Activated naive CD8-positive, alpha-beta T cell treated with anti-CD3 and anti-CD28 coated beads for 36 hours (primary cell): ENCODE measurements around the gene PRTN3. TPM values are rescaled to one million over a fixed set of nuclear protein-coding genes. Genes with fewer than 3 reads are reported as not detected.

Experiments
- DNase-seq: peaks from one replicate; pipeline ENCODE4 v3.0.0; 2021
- H3K27ac Mint-ChIP-seq: one replicate; pipeline ENCODE4 v1.8.0; 2022; ENCODE audit warnings: mild to moderate bottlenecking, moderate library complexity, mixed read lengths
- H3K27me3 Mint-ChIP-seq: one replicate; pipeline ENCODE4 v1.8.0; 2022; ENCODE audit warnings: mild to moderate bottlenecking, mixed read lengths
- H3K36me3 Mint-ChIP-seq: one replicate; pipeline ENCODE4 v1.8.0; 2021; ENCODE audit warnings: mild to moderate bottlenecking, mixed read lengths
- H3K4me1 Mint-ChIP-seq: one replicate; pipeline ENCODE4 v1.8.0; 2021; ENCODE audit warnings: mixed read lengths
- H3K4me3 Mint-ChIP-seq: one replicate; pipeline ENCODE4 v1.8.0; 2022; ENCODE audit warnings: mild to moderate bottlenecking, moderate library complexity, mixed read lengths
- H3K9me3 Mint-ChIP-seq: one replicate; pipeline ENCODE4 v1.8.0; 2022; ENCODE audit warnings: mixed read lengths
- total RNA-seq, 2 experiments: library from RNA; stranded (reverse); gene quantifications; one replicate each; pipeline ENCODE4 v1.2.3, GENCODE V29; 2021

PRTN3 gene
- total RNA-seq, 2 experiments from 2014 or later, result not detected

- no peak for DNase-seq
- Mint-ChIP-seq H3K36me3 (peaks cover 1% of the 10 kb centered on the region), H3K27ac (no peak overlapping the region), H3K27me3 (peaks cover 5% of the 10 kb centered on the region), H3K9me3 (no peaks in the 10 kb centered on the region), H3K4me3 (no peak overlapping the region), H3K4me1 (peaks cover 14% of the 10 kb centered on the region)
These were observed 56.7 kb downstream of the PRTN3 start for GRCh38 chr19:897442-898039.

Other genes with a start within 250 kb of the PRTN3 start
- 10 to 100 TPM; 73.3 to 74.6 TPM for gene POLRMT, start 207.5 kb upstream of the PRTN3 start, total RNA-seq
- gene FGF22, start 201.1 kb upstream of the PRTN3 start, total RNA-seq, result not detected
- gene RNF126, start 177.8 kb upstream of the PRTN3 start, total RNA-seq, result 100 to 1,000 TPM; 106 to 108 TPM
- gene FSTL3, start 164.6 kb upstream of the PRTN3 start, total RNA-seq, result 1 to 10 TPM; 6.2 to 6.5 TPM
- gene PRSS57, start 145.5 kb upstream of the PRTN3 start, total RNA-seq, result not detected
- gene PALM, start 132.1 kb upstream of the PRTN3 start, total RNA-seq, result not detected
- under 1 TPM in 1 of 2 experiments, not detected in 1; 0.10 TPM for gene MISP, start 89.9 kb upstream of the PRTN3 start, total RNA-seq
- gene PTBP1, start 43.5 kb upstream of the PRTN3 start, total RNA-seq, result 100 to 1,000 TPM; 799 to 818 TPM
- not detected for gene PLPPR3, start 19.0 kb upstream of the PRTN3 start, total RNA-seq
- not detected for gene AZU1, start 13.2 kb upstream of the PRTN3 start, total RNA-seq
- gene ELANE, start 11.3 kb downstream of the PRTN3 start, total RNA-seq, result not detected
- gene CFD, start 18.7 kb downstream of the PRTN3 start, total RNA-seq, result 1 to 10 TPM; 1.8 TPM
- 10 to 100 TPM; 39.8 to 40.3 TPM for gene MED16, start 52.2 kb downstream of the PRTN3 start, total RNA-seq
- gene RNU6-9, start 52.5 kb downstream of the PRTN3 start, total RNA-seq, result not detected
- gene R3HDM4, start 72.2 kb downstream of the PRTN3 start, total RNA-seq, result 10 to 100 TPM; 50.5 to 51.7 TPM
- 10 to 100 TPM; 12.2 to 13.3 TPM for gene KISS1R, start 76.3 kb downstream of the PRTN3 start, total RNA-seq
- gene ARID3A, start 85.0 kb downstream of the PRTN3 start, total RNA-seq, result 10 to 100 TPM; 10.2 to 11.8 TPM
- 100 to 1,000 TPM; 126 to 127 TPM for gene WDR18, start 143.3 kb downstream of the PRTN3 start, total RNA-seq
- gene GRIN3B, start 159.4 kb downstream of the PRTN3 start, total RNA-seq, result not detected
- 100 to 1,000 TPM; 136 to 138 TPM for gene TMEM259, start 180.1 kb downstream of the PRTN3 start, total RNA-seq
- gene RNU6-2, start 180.5 kb downstream of the PRTN3 start, total RNA-seq, result not detected
- 10 to 100 TPM; 76.0 to 80.5 TPM for gene CNN2, start 185.6 kb downstream of the PRTN3 start, total RNA-seq
- gene ABCA7, start 199.1 kb downstream of the PRTN3 start, total RNA-seq, result 10 to 100 TPM in 1 of 2 experiments, 1 to 10 TPM in 1; 9.8 to 11.2 TPM
- 100 to 1,000 TPM; 113 to 122 TPM for gene ARHGAP45, start 226.2 kb downstream of the PRTN3 start, total RNA-seq